HG03060 (cell line): ENCODE results near the gene CGREF1.
"Not testable (repeated sequence)": the region's sequence is repeated elsewhere in the genome, so short reads cannot be mapped to it uniquely, and the experiment has no call there.

Source experiments
- ATAC-seq: cut with Tn5 transposase; IDR thresholded peaks from one replicate; pipeline ENCODE4 v1.9.1; 2021; ENCODE audit warnings: low read depth, moderate number of reproducible peaks; ENCODE audit not compliant: unreplicated experiment

CGREF1 gene

DNA sequence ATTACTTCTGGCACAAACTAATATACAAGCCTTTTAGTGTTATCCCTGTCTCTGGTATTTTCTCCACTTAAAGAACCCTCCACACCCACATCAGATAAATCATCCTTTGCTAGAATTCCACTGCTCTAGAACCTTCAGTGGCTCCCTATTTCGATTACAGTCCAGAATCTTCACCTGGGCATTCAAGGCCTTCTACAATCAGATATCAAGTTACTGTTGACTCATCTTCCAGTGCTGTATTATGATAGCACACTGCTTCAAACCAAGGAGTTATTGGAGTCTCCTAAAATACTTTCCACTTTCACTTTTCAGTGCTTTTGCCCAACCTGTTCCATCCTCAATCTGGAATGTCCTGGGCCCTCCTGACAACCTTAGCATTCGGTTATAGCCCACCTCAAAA is 3.4 kb downstream of the CGREF1 start:
- ATAC-seq, result no peak

- ATAC-seq, result not testable (repeated sequence)
Observed at GRCh38 chr2:27111392-27112078, 7.4 kb downstream of the CGREF1 start.

- ATAC-seq, result not testable (repeated sequence)
Observed at GRCh38 chr2:27110603-27111352, 8.2 kb downstream of the CGREF1 start.

GRCh38 chr2:27109083-27109482 is 9.8 kb downstream of the CGREF1 start:
- no peak for ATAC-seq

DNA sequence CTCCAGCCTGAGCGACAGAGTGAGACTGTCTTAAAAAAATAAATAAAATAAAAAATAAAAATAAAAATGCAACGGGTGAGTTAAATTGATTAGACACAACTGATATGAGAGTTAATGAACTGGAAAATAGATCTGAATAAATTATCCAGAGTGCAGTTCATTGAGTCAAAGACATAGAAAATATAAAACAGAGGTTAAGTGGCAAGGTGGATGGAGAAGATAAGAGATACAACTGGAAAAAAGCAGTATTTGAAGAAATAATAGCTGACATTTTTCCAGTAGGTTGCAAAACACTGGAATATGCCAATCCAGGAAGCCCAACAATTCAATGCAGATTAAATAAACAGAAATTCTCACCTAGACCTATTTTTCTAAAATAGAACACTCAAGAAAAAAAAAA is 10.7 kb downstream of the CGREF1 start:
- no peak for ATAC-seq

DNA sequence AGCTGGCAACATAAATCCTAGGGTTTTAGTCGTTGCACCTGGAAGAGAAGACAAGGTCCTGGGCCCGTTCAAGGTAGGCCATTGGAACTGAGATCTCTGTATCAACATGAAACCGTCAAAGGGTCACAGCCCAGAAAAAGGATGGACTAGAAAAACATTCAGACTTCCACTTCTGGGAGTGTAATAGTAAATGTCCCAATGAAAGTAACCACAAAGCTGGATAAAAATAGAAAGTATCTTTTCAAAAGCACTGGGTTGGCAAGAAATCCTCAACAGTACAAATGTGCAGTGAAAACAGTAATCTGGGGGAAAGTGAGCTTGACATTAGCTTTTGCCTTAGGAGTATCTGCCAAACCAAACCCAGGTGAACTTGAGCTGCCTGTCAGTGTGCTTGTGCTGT is 12.9 kb downstream of the CGREF1 start:
- ATAC-seq, result no peak

- no peak for ATAC-seq
Observed at GRCh38 chr2:27102329-27102728, 16.6 kb downstream of the CGREF1 start.

DNA sequence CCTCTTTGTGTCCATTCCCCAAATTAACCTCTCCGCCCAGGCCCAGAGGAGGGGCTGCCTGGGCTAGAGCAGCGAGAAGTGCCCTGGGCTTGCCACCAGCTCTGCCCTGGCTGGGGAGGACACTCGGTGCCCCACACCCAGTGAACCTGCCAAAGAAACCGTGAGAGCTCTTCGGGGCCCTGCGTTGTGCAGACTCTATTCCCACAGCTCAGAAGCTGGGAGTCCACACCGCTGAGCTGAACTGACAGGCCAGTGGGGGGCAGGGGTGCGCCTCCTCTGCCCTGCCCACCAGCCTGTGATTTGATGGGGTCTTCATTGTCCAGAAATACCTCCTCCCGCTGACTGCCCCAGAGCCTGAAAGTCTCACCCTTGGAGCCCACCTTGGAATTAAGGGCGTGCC is 18.9 kb downstream of the CGREF1 start:
- no peak for ATAC-seq

DNA sequence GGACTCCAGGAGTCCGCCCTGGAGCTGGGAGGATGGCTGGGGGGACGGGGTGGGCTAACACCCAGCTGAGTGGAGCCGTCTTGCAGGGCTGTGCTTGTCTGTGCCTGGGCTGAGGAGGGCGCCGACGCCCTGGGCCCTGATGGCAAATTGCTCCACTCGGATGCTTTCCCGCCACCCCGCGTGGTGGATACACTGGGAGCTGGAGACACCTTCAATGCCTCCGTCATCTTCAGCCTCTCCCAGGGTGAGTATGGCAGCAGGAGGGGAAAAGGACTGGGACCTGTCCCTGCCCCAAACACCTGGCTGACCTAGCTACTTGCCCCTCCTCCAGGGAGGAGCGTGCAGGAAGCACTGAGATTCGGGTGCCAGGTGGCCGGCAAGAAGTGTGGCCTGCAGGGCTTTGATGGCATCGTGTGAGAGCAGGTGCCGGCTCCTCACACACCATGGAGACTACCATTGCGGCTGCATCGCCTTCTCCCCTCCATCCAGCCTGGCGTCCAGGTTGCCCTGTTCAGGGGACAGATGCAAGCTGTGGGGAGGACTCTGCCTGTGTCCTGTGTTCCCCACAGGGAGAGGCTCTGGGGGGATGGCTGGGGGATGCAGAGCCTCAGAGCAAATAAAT is 19.5 kb downstream of the CGREF1 start:
- ATAC-seq, result no peak

GRCh38 chr2:27097341-27097740 is 21.6 kb downstream of the CGREF1 start:
- no peak for ATAC-seq

DNA sequence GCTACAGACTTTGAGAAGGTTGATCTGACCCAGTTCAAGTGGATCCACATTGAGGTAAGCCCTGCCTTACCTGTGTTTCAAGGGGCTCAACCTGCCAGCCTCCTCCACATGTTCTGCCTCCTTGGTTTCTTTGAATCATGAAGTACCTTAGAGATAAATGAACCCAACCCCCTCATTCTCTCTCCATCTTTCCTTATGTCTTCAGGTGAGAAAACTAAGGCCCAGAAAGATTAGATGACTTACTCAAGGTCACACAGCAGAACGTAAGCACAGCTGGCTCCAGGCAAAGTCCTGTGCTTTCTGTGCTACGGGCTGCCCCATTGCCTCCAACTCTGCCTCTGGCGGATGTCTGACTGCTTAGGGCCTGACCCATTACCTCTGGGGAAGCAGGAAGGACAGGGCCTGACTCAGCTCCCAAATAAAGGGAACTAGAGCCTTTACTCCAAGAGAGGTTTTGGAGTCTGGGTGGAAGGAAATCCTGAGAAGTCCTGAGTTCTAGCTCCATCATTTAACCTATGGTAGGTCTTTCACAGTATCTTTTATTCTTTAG is 22.1 kb downstream of the CGREF1 start:
- ATAC-seq, result no peak

GRCh38 chr2:27095745-27096651 is 22.9 kb downstream of the CGREF1 start:
- no peak for ATAC-seq

GRCh38 chr2:27095427-27095744 is 23.5 kb downstream of the CGREF1 start:
- no peak for ATAC-seq

DNA sequence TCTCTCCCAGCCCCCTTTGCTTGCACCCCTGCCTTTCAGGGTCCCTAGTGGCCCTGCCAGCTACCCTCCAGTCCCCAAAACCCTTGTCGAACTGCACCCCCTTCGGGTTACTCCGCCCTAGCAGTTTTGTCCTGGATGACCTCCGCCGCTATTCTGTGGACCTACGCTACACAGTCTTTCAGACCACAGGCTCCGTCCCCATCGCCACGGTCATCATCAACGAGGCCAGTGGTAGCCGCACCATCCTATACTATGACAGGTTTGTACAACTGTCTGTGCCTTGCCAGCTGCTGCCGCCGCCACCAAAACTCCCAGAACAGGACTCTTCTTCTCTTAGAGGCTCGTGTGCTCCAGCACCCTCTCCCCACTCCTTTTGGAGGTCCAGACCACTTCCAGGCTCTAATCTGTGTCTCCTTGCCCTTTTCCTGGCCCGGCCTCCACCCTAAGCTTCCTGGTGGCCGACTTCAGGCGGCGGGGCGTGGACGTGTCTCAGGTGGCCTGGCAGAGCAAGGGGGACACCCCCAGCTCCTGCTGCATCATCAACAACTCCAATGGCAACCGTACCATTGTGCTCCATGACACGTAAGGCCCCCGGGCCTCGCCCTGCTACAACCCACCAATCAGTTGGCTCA is 24.5 kb downstream of the CGREF1 start:
- no peak for ATAC-seq

DNA sequence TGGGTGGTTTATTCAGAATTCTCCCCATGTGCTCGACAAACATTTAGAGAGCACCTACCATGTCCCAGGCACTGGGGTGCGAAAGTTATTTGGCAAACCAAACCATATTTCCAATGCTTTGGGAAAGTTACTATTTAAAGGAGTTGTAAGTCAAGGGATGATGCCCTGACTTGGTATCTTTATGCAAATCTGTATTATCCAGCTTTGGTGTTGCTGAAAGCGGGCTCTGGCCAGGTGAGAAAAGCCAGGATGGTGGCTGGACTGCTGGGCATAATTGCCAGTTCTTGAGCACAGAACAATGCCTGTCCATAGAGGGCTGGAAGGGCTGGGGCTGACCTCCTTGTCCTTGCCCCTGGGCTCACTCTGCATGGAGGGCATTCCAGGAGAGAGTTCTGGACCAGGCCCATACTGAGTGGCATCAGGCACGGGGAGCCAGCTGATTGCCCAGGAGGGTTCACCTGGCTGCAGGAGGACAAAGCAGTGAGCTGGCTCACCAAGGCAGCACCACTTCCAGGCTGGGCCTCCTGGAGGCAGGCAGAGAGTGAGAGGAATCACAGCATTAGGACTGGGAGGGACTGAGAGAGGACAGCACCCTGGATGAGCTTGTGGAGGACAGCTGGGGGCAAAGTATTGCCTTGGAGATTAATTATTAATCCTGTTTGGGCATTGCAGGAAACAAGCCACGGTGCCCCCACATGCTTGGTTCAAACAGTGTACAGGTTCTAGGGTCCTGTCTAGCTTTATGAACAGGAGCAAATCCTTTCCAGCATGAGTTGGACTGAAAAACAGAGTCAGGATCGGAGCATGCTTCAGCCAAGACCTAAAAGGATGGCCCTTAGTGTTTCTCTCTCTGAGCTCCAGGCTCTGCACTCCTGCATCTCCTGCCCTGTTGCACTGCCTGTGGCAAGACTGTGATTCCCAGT is 25.2 kb downstream of the CGREF1 start:
- ATAC-seq, result no peak

- no peak for ATAC-seq
Observed at GRCh38 chr2:27092696-27093429, 26.1 kb downstream of the CGREF1 start.

DNA sequence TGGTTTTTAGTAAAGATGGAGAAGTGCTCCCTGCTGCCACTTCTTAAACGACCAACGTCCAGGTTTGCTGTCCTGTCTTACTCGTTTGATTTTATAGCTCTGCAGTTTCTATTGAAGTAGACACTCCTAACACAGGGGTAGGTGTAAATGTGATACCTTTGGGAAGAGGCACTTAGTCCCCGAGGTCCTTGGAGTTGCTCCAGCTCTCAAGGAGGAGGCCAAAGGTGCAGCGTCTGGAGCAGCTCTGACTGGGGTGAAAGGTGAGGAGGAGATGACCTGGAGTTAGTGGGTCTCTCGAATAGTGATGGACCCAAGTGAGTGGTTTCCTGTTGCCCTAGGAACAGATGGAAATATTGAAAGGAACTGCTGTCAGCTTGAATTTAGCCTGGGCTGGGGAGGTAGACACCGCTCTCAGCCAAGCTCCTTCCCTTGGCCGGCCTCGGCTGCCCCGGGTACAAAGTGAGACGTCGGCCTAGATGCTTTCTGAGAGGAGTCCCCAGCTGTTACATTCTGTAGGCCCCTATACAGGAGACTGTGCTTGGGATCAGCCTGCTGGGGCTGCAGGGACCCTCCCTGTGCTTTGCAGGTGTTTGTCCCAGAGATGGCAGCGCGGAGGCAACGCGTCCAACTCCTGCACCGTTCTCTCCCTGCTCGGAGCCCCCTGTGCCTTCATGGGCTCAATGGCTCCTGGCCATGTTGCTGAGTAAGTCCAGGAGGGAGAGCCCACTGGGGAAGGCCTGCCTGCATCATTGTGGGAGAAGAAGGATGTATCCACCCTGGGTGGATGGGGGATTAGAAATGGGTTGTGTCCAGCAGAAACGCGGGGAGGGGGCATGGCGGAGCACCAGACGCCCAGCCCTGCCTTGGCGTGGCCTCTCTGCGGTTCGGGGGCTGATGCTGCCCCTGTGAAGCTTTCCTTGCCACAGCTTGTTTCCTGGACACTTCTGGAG is 26.9 kb downstream of the CGREF1 start:
- ATAC-seq, result no peak
